CD4-positive, CD25-positive, alpha-beta regulatory T cell (primary cell): ENCODE data around the gene MATN4. TPM values are rescaled to one million over a fixed set of nuclear protein-coding genes. Genes with fewer than 3 reads are reported as not detected.

Experiments used
- ATAC-seq, 2 donors: fragments of 150-1000 bp; cut with Tn5 transposase; one replicate each; pipeline ENCODE4 v1.10.0; 2021; ENCODE audit warnings: low read depth in 2 of 2, moderate number of reproducible peaks in 2 of 2, moderate library complexity in 1 of 2
- DNase-seq, 3 donors: peaks; one replicate each; pipeline versions ENCODE4 v3.0.0 to v3.0.0-alpha.2; 2012 to 2022; ENCODE audit warnings: mixed read lengths in 1 of 3
- H3K27ac ChIP-seq: one replicate; pipeline ENCODE4 v1.7.0; 2013; ENCODE audit warnings: mild to moderate bottlenecking, low read length; ENCODE audit not compliant: insufficient read depth, poor library complexity, severe bottlenecking
- H3K27me3 ChIP-seq: one replicate; pipeline ENCODE4 v1.7.0; 2013; ENCODE audit warnings: low read length; ENCODE audit not compliant: control insufficient read depth, insufficient read depth
- H3K36me3 ChIP-seq: one replicate; pipeline ENCODE4 v1.7.0; 2013; ENCODE audit warnings: mild to moderate bottlenecking, low read length, moderate library complexity; ENCODE audit not compliant: control insufficient read depth, insufficient read depth
- H3K4me1 ChIP-seq: 2 replicates; pipeline ENCODE4 v1.7.0; 2013; ENCODE audit warnings: mild to moderate bottlenecking, low read length; ENCODE audit not compliant: insufficient read depth, control insufficient read depth, poor library complexity, severe bottlenecking
- H3K4me3 ChIP-seq: one replicate; pipeline ENCODE4 v1.7.0; 2013; ENCODE audit warnings: low read depth, mild to moderate bottlenecking, low read length, moderate library complexity
- H3K9me3 ChIP-seq, 2 experiments: 1 replicate in 1 of 2; 2 replicates in 1 of 2; pipeline ENCODE4 v1.7.0; 2013; ENCODE audit warnings: low read length in 2 of 2, mild to moderate bottlenecking in 1 of 2, moderate library complexity in 1 of 2; ENCODE audit not compliant: control insufficient read depth in 2 of 2
- H3K27ac Mint-ChIP-seq, 3 donors: one replicate each; pipeline ENCODE4 v1.8.0; 2020 to 2022; ENCODE audit warnings: mild to moderate bottlenecking in 3 of 3, mixed read lengths in 3 of 3, moderate library complexity in 2 of 3
- H3K27me3 Mint-ChIP-seq: one replicate; pipeline ENCODE4 v1.8.0; 2022; ENCODE audit warnings: mild to moderate bottlenecking, mixed read lengths
- H3K36me3 Mint-ChIP-seq: one replicate; pipeline ENCODE4 v1.8.0; 2020; ENCODE audit warnings: mixed read lengths
- H3K4me1 Mint-ChIP-seq, 4 donors: one replicate each; pipeline ENCODE4 v1.8.0; 2020 to 2022; ENCODE audit warnings: mixed read lengths in 4 of 4, mild to moderate bottlenecking in 1 of 4
- H3K4me3 Mint-ChIP-seq, 4 donors: one replicate each; pipeline ENCODE4 v1.8.0; 2020 to 2022; ENCODE audit warnings: mild to moderate bottlenecking in 4 of 4, mixed read lengths in 4 of 4, moderate library complexity in 3 of 4
- H3K9me3 Mint-ChIP-seq, 7 donors: one replicate each; pipeline ENCODE4 v1.8.0; 2020 to 2022; ENCODE audit warnings: mixed read lengths in 7 of 7, mild to moderate bottlenecking in 3 of 7, moderate library complexity in 2 of 7
- polyA plus RNA-seq, 4 donors: library from polyadenylated mRNA; unstranded; fragments of 300-500 nt; fragmentation: Illumina TruSeq; gene quantifications; one replicate each; pipeline ENCODE4 v1.2.3, GENCODE V29; 2021
- total RNA-seq: library from RNA; stranded (reverse); gene quantifications from one replicate; pipeline ENCODE4 v1.2.3, GENCODE V29; 2022

MATN4 gene
- total and polyA plus RNA-seq, 5 donors from 2014 or later = 0.10 TPM; not detected in 4

DNA sequence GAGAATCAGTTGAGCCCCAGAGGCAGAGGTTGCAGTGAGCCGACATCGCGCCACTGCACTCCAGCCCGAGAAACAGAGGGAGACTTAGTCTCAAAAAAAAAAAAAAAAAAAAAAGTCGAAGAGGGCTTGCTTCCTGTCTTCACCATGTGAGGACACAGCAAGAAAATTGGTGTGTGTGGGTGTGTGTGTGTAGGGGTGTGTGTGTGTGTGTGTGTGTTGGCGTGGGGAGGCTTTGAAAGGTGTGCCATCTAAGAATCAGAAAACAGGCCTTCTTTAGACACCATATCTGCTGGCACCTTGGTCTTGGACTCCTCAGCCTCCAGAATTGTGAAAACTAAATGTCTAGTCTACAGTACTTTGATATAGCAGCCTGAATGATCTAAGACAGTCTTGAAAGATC is 8.3 kb downstream of the MATN4 start:
- no peak for DNase-seq
- no peak overlapping the region for H3K4me3 Mint-ChIP-seq
- no peak overlapping the region for H3K4me3 ChIP-seq
- peaks cover 0 to 1% (median 0%) of the 10 kb centered on the region in 7 donors for H3K9me3 Mint-ChIP-seq
- no peak overlapping the region for H3K27ac ChIP-seq
- no peak overlapping the region for H3K27ac Mint-ChIP-seq
- H3K36me3 ChIP-seq = no peaks in the 10 kb centered on the region
- H3K36me3 Mint-ChIP-seq = no peaks in the 10 kb centered on the region
- H3K4me1 ChIP-seq = no peaks in the 10 kb centered on the region
- peaks cover 2% of the 10 kb centered on the region for H3K27me3 ChIP-seq
- H3K4me1 Mint-ChIP-seq = peaks cover 2 to 12% (median 6%) of the 10 kb centered on the region in 4 donors
- H3K9me3 ChIP-seq = no peaks in the 10 kb centered on the region
- peaks cover 5% of the 10 kb centered on the region for H3K27me3 Mint-ChIP-seq
- no peak for ATAC-seq

DNA sequence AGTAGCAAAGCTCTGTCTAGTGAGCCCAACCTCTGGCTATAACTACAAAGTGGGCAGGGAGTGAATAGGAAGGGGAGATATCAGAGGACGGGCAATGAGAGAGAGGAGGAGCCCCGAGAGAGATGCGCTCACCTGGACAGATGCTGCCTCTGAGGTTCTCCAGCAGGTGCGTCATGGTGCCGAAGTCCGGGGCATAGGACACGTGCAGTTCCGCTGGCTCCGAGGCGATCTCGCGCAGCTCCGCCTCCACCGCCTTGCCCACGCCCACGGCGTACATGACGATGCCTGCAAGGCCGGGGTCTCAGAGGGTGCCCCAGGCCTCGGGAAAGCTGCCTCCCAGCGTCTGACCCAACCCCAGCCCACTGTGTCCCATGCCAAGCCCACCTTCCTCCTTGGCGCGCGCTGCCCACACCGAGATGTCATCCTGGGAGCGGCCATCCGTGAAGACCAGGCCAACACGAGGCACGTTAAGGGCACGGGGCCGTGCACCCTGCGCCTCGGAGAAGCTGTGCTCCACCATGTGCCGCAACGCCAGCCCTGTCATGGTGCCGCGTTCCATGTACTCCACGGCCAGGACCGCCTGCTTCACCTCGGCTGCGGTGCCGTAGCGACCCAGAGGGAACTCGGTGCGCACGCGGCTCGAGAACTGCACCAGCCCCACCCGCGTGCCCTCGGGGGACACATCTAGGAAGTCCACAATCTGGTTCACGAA is 10.2 kb downstream of the MATN4 start:
- Mint-ChIP-seq H3K9me3 (peaks cover 0 to 1% (median 0%) of the 10 kb centered on the region in 7 donors), H3K4me1 (peaks cover 5 to 11% (median 7%) of the 10 kb centered on the region in 4 donors)

DNA sequence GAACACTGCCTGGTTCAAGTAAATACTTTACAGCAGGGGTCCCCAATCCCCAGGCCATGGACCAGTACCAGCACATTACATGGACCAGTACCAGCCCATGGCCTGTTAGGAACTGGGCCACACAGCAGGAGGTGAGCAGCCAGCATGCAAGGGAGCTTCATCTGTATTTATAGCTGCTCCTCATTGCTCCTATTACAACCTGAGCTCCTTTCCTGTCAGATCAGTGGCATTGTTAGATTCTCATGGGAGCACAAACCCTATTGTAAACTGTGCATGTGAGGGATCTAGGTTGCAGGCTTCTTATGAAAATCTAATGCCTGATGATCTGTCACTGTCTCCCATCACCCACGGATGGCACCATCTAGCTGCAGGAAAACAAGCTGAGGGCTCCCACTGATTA is 13.4 kb downstream of the MATN4 start:
- no peak for ATAC-seq
- peaks cover 31% of the 10 kb centered on the region for H3K27me3 Mint-ChIP-seq

More for the DNA sequence above, 10.2 kb downstream of the MATN4 start:
- peaks cover 4% of the 10 kb centered on the region for H3K27me3 ChIP-seq
- H3K4me3 ChIP-seq = no peak overlapping the region
- no peak overlapping the region for H3K27ac ChIP-seq
- H3K4me1 ChIP-seq = peaks cover 12% of the 10 kb centered on the region
- DNase-seq (no peak), ATAC-seq (no peak)
- H3K4me3 Mint-ChIP-seq = no peak overlapping the region
- H3K36me3 Mint-ChIP-seq = no peaks in the 10 kb centered on the region
- H3K27ac Mint-ChIP-seq = no peak overlapping the region
- H3K36me3 ChIP-seq = no peaks in the 10 kb centered on the region
- H3K9me3 ChIP-seq = no peaks in the 10 kb centered on the region
- H3K27me3 Mint-ChIP-seq = peaks cover 13% of the 10 kb centered on the region

DNA sequence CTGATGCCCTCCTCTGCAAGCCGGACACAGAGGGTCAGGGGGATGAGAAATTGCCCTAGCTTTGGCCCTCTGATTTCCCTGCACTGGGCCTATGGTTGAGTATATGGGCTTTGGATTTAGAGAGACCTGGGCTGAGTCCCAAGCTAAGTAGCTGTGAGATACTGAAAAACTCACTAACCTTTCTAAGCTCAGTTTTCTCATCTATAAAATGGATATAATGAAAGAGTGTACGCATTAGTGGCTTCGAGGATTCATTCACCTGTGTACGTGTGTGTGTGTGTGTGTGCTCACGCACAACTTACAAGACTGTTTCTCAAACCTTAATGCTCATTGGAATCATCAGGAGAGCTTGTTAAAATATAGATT is 14.1 kb downstream of the MATN4 start:
- ATAC-seq (no peak), DNase-seq (no peak)
- Histone ChIP-seq H3K27me3 (peaks cover 11% of the 10 kb centered on the region), H3K4me3 (peak overlapping the region; percentile 37), H3K36me3 (no peaks in the 10 kb centered on the region), H3K27ac (no peak overlapping the region), H3K9me3 (no peaks in the 10 kb centered on the region), H3K4me1 (peaks cover 15% of the 10 kb centered on the region)
- H3K27me3 Mint-ChIP-seq = peaks cover 31% of the 10 kb centered on the region
- peaks cover 0 to 3% (median 0%) of the 10 kb centered on the region in 7 donors for H3K9me3 Mint-ChIP-seq
- H3K27ac Mint-ChIP-seq = no peak overlapping the region
- no peaks in the 10 kb centered on the region for H3K36me3 Mint-ChIP-seq
- peak overlapping the region; percentile 2 to 87 (median 71) for H3K4me3 Mint-ChIP-seq
- peaks cover 0 to 18% (median 1%) of the 10 kb centered on the region in 4 donors for H3K4me1 Mint-ChIP-seq

More for the DNA sequence above, 13.4 kb downstream of the MATN4 start:
- Histone ChIP-seq H3K36me3 (no peaks in the 10 kb centered on the region), H3K27me3 (peaks cover 11% of the 10 kb centered on the region), H3K4me1 (peaks cover 15% of the 10 kb centered on the region), H3K9me3 (no peaks in the 10 kb centered on the region), H3K4me3 (no peak overlapping the region), H3K27ac (no peak overlapping the region)
- Mint-ChIP-seq H3K9me3 (peaks cover 0 to 3% (median 0%) of the 10 kb centered on the region in 7 donors), H3K4me1 (peaks cover 0 to 18% (median 1%) of the 10 kb centered on the region in 4 donors), H3K36me3 (no peaks in the 10 kb centered on the region), H3K4me3 (peak overlapping the region in 1 of 4 donors; percentile 8), H3K27ac (no peak overlapping the region)
- DNase-seq = no peak

DNA sequence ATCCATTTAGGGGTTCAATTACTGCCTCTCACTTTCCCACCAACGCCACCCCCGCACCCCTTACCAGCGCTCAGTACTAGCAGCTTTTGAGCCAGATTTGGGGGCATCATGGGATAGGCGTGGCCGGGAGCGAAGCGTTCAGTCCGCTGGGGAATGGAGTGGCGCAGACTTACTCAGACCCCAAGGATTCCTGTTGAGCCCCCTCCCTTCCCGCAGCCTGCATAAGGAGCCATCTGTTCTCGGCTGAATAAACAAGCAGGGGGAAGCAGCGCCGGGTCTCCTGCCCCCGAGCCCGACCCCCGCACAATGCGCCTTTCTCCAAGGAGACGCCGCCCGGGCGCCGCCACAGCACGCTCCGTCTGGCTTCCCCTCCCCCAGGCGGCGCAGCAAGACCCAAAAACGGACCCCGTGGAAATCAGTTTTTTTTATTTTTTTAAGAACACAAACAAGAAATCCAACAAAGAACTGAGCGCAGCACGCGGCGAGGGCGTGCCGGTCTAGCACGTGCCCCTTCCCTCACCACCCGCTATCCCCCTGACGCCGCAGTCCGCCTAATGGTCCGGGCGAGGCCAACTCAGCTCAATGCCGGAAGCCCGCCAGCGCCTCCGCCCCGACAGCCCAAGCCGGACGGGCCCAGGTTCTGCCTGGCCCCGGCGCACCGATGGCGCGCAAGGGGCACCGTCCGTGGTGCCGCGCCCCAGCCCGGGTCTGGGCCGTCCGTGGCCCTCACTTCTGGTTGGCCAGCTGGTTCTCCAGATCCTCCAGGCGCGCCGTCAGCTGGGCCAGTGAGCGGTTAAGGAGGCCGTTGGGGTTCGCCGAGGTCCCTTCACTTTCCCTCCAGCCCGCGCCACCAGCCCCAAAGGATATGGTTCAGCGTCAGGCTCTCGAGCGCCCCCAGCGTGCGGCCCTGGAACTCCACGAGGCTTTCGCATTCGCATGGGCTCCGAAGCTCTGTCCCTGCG is 14.8 kb downstream of the MATN4 start:
- H3K4me3 ChIP-seq = no peak overlapping the region
- no peaks in the 10 kb centered on the region for H3K36me3 ChIP-seq
- peaks cover 0 to 18% (median 1%) of the 10 kb centered on the region in 4 donors for H3K4me1 Mint-ChIP-seq
- no peak overlapping the region for H3K27ac ChIP-seq
- H3K9me3 ChIP-seq = no peaks in the 10 kb centered on the region
- peaks cover 0 to 2% (median 0%) of the 10 kb centered on the region in 7 donors for H3K9me3 Mint-ChIP-seq
- no peak overlapping the region for H3K27ac Mint-ChIP-seq
- H3K4me3 Mint-ChIP-seq = peak overlapping the region; percentile 2 to 87 (median 66)
- DNase-seq (peak; percentile 59 to 80 (median 68)), ATAC-seq (peak; percentile 85 to 86)
- peaks cover 31% of the 10 kb centered on the region for H3K27me3 Mint-ChIP-seq
- peaks cover 11% of the 10 kb centered on the region for H3K27me3 ChIP-seq
- H3K36me3 Mint-ChIP-seq = no peaks in the 10 kb centered on the region
- H3K4me1 ChIP-seq = peaks cover 15% of the 10 kb centered on the region

DNA sequence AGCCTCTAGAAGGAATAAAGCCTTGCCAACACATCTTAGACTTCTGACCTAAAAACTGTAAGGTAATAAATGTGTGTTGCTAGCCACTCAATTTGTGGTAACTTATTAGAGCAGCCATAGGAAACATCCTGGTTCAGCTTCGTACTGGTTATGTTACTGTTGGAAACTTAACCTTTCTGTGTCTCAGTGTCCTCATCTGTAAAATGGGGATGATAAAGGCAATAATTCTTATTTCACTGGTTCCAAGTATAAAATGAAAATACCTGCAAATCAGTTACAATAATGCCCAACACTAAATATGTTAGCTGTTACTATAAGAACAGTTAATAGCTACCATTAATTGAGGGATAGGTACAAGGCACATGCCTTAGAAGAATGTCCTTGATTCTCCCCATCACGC is 15.8 kb downstream of the MATN4 start:
- peaks cover 11% of the 10 kb centered on the region for H3K27me3 ChIP-seq

DNA sequence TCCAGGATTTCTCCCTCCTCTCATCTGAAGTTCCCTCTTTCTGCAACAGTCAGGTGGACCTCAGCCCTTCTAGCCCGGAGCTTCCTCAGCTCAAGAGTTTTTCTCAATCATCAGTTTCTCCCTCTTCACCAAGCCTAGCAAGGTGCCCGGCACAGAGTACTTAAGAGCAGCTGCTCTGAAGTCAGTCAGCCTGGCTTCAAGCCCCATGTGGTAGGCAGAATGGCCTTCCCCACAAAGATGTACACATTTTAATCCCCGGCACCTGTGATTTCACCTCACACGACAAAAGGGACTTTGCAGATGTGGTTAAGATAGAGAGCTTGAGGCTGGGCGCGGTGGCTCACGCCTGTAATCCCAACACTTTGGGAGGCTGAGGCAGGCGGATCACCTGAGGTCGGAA is 16.6 kb downstream of the MATN4 start:
- Histone ChIP-seq H3K9me3 (no peaks in the 10 kb centered on the region), H3K36me3 (no peaks in the 10 kb centered on the region), H3K4me3 (no peak overlapping the region), H3K4me1 (peaks cover 15% of the 10 kb centered on the region), H3K27me3 (peaks cover 11% of the 10 kb centered on the region), H3K27ac (no peak overlapping the region)
- Mint-ChIP-seq H3K9me3 (peaks cover 0 to 2% (median 0%) of the 10 kb centered on the region in 7 donors), H3K27me3 (peaks cover 34% of the 10 kb centered on the region), H3K4me3 (no peak overlapping the region), H3K4me1 (peaks cover 0 to 18% (median 1%) of the 10 kb centered on the region in 4 donors), H3K27ac (no peak overlapping the region), H3K36me3 (no peaks in the 10 kb centered on the region)
- DNase-seq (no peak), ATAC-seq (no peak)

More for the DNA sequence above, 15.8 kb downstream of the MATN4 start:
- H3K9me3 ChIP-seq = no peaks in the 10 kb centered on the region
- peaks cover 29% of the 10 kb centered on the region for H3K27me3 Mint-ChIP-seq
- peaks cover 0 to 18% (median 1%) of the 10 kb centered on the region in 4 donors for H3K4me1 Mint-ChIP-seq
- DNase-seq (no peak), ATAC-seq (no peak)
- peaks cover 0 to 2% (median 0%) of the 10 kb centered on the region in 7 donors for H3K9me3 Mint-ChIP-seq
- H3K4me1 ChIP-seq = peaks cover 15% of the 10 kb centered on the region
- no peak overlapping the region for H3K4me3 ChIP-seq
- H3K36me3 ChIP-seq = no peaks in the 10 kb centered on the region
- no peaks in the 10 kb centered on the region for H3K36me3 Mint-ChIP-seq
- H3K4me3 Mint-ChIP-seq = peak overlapping the region in 3 of 4 donors; percentile 55 to 87 (median 74)
- no peak overlapping the region for H3K27ac Mint-ChIP-seq
- no peak overlapping the region for H3K27ac ChIP-seq
